Mononuclear cell (primary cell): ENCODE results near the gene ASCL2. TPM values are rescaled to one million over a fixed set of nuclear protein-coding genes. Genes with fewer than 3 reads are reported as not detected.

Source experiments
- H3K27me3 ChIP-seq: 2 replicates; pipeline ENCODE4 v1.6.0; 2011; ENCODE audit warnings: low read length, control low read depth; ENCODE audit not compliant: insufficient read depth
- H3K4me1 ChIP-seq: 2 replicates; pipeline ENCODE4 v1.5.1; 2011; ENCODE audit warnings: mild to moderate bottlenecking, low read length, control low read depth; ENCODE audit not compliant: insufficient read depth
- H3K4me3 ChIP-seq: 2 replicates; pipeline ENCODE4 v1.5.1; 2011; ENCODE audit warnings: mild to moderate bottlenecking, low read length, moderate library complexity
- H3K9me3 ChIP-seq: 2 replicates; pipeline ENCODE4 v1.5.1; 2011; ENCODE audit warnings: low read depth, mild to moderate bottlenecking, control low read depth, low read length
- total RNA-seq: library from RNA; depleted of rRNA; stranded (reverse); fragments of >200 nt; gene quantifications from one replicate; pipeline ENCODE4 v1.2.3, GENCODE V29; 2012

ASCL2 gene
- total RNA-seq, 1 donor = 2.3 TPM

- H3K4me1 ChIP-seq = peaks cover 25% of the 10 kb centered on the region
- no peak overlapping the region for H3K4me3 ChIP-seq
- peaks cover 6% of the 10 kb centered on the region for H3K27me3 ChIP-seq
- no peaks in the 10 kb centered on the region for H3K9me3 ChIP-seq
These were observed 2.5 kb upstream of the ASCL2 start for GRCh38 chr11:2272946-2273280.

DNA sequence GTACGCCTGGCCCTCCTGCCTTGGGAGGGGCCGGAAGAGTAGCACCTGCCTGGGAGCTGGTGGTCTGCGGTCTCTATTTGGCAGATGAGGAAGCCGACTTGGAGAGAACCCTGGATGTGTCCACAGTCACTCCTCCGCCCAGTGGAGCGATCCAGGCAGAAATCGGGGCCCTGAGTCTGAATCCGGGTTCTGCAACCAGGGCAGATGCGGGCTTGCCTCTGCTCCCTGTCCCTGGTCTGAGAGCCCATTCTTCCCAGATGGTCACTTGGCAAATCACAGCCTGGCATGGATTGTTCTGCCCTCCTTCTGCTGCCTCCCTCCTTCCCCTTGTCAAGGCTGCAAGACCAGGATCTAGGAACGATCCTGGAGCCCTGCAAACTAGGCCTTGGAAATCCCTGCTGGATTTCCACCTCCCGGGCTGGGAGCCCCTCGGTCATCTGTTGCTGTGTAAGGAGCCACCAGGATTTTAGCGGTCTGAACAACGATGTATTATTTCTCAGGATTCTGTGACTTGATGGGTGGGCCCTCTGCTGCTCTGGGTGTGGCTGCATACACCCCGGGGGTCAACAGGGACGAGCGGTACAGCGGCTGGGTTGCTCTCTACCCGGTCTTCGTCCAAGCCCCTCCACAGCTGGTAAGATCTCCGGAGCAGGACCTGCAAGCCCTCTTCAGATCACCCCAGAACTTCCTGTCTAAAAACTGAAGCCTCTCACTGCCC lies 2.0 kb upstream of the ASCL2 start:
- Histone ChIP-seq H3K27me3 (peaks cover 6% of the 10 kb centered on the region), H3K4me3 (no peak overlapping the region), H3K9me3 (no peaks in the 10 kb centered on the region), H3K4me1 (peaks cover 29% of the 10 kb centered on the region)

GRCh38 chr11:2271327-2272227 lies 1.2 kb upstream of the ASCL2 start:
- Histone ChIP-seq H3K4me1 (peaks cover 37% of the 10 kb centered on the region), H3K9me3 (no peaks in the 10 kb centered on the region), H3K27me3 (peaks cover 6% of the 10 kb centered on the region), H3K4me3 (no peak overlapping the region)

DNA sequence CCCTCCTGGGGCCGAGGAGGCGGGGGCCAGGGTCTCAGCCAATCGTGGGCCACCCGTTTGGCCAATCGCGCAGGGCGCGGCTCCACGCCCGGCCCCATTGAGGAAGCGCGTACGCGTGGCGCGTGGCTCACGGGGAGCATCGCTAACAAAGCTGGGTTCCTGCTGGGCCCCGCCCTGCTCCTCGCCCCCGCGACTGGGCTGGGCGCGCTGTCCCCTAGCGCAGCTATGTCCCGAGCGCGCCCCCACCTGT lies 614 bp upstream of the ASCL2 start:
- no peaks in the 10 kb centered on the region for H3K9me3 ChIP-seq
- no peak overlapping the region for H3K4me3 ChIP-seq
- H3K4me1 ChIP-seq = peaks cover 43% of the 10 kb centered on the region
- H3K27me3 ChIP-seq = peaks cover 6% of the 10 kb centered on the region

DNA sequence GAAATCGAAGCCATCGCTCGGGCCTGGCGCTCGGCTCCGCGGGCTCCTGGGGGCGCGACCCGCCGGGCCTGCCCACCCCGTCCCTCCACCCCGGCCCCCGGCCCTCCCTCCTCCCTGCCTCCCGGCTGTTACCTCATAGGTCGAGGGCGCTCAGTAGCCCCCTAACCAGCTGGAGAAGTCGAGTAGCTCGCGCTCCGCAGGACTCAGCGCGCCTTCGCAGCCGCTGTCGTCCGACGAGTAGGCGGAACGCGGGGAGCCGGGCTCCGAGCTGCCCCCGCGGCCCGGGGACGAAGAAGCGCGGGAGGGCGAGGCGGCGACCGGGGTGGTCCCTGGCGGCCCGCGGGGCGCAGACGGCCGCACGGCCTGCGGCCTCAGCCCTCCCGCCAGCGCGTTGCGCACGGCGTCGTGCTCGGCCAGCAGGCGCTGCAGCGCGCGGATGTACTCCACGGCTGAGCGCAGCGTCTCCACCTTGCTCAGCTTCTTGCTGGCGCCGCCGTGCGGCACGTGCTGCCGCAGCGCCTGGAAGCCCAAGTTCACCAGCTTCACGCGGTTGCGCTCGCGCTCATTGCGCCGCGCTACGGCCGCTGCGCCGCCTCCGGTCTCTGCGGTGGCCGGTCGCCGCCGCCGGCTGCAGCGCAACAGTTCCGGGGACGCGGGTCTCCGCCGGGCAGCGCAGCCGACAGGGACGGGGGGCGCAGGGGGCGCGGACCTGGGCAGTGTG lies 627 bp downstream of the ASCL2 start:
- H3K27me3 ChIP-seq = peaks cover 6% of the 10 kb centered on the region
- no peaks in the 10 kb centered on the region for H3K9me3 ChIP-seq
- H3K4me1 ChIP-seq = peaks cover 55% of the 10 kb centered on the region
- H3K4me3 ChIP-seq = peak overlapping the region; percentile 43

DNA sequence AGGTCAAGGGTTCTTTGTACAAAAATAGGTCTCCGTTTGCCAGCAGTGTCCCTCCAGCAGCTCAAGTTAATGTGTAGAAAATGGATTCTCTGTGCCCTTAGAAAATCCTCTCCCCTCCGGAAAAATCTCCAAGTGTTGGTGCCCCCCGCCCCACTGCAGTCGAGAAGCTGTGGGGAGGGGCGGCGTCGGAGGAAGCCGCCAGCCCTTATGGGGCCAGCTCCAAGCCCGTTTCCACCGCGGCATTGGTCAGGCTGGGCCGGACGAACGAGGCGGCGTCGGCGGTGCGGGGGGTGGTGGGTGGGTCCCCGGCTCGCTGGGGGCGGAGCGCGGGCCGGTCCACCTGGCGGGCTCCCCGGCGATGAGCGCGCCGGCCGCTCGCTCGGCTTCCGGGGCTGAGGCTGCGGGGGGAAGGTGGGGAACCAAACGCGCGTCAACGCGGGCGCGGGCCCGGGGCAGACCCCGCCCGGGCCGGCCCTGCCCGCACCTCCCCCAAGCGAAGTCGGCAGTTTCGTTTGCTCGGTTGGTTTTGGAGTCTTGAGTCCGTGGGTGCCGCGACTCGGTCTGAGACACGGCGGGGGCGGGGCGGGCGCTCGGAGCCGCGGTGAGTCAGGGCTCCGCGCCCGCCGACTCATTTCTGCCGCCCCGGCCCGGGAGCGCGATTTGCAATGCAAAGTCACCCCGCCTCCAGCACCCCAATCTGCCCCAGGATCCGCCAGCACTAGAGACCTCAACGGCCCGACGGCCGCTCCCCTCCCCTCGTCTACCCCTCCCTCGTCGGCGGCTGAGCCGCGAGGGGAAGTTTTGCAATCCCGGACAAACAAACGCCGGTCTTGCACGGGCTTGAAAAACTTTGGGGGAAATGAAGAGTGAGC lies 1.4 kb downstream of the ASCL2 start:
- H3K9me3 ChIP-seq = no peaks in the 10 kb centered on the region
- peaks cover 57% of the 10 kb centered on the region for H3K4me1 ChIP-seq
- H3K4me3 ChIP-seq = peak overlapping the region; percentile 43
- peaks cover 6% of the 10 kb centered on the region for H3K27me3 ChIP-seq

GRCh38 chr11:2267851-2268728 lies 2.3 kb downstream of the ASCL2 start:
- H3K4me3 ChIP-seq = peak overlapping the region; percentile 43
- H3K4me1 ChIP-seq = peaks cover 57% of the 10 kb centered on the region
- peaks cover 6% of the 10 kb centered on the region for H3K27me3 ChIP-seq
- H3K9me3 ChIP-seq = no peaks in the 10 kb centered on the region

DNA sequence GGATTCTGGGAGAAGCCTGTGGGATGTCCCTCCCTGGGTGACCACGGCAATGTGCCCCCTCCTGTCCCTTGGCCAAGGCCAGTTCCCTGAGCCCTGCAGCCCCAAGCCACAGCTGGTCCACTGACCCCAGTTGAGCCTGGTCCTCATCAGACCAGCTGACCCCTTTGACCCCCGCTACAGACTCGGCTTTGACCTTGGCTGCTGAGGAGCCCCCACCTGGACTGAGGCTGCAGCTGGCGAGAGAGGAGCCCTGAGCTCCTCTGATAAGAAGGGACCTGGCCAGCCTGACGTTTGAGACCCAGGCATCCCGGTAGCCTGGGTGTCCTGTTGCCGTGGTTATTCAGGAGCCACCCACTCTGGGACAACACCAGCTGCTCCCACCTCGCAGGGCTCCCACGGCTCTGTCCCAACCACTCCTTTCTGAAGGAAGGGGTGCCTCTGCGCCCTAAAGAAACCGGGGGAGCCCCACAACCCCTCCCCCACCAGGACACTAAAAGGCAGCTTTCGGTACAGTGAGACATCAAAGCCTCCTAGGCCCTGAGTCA lies 3.0 kb downstream of the ASCL2 start:
- Histone ChIP-seq H3K9me3 (no peaks in the 10 kb centered on the region), H3K4me1 (peaks cover 57% of the 10 kb centered on the region), H3K27me3 (peaks cover 6% of the 10 kb centered on the region), H3K4me3 (no peak overlapping the region)

GRCh38 chr11:2266586-2267305 lies 3.6 kb downstream of the ASCL2 start:
- H3K9me3 ChIP-seq = no peaks in the 10 kb centered on the region
- H3K27me3 ChIP-seq = peaks cover 4% of the 10 kb centered on the region
- H3K4me3 ChIP-seq = no peak overlapping the region
- peaks cover 57% of the 10 kb centered on the region for H3K4me1 ChIP-seq

DNA sequence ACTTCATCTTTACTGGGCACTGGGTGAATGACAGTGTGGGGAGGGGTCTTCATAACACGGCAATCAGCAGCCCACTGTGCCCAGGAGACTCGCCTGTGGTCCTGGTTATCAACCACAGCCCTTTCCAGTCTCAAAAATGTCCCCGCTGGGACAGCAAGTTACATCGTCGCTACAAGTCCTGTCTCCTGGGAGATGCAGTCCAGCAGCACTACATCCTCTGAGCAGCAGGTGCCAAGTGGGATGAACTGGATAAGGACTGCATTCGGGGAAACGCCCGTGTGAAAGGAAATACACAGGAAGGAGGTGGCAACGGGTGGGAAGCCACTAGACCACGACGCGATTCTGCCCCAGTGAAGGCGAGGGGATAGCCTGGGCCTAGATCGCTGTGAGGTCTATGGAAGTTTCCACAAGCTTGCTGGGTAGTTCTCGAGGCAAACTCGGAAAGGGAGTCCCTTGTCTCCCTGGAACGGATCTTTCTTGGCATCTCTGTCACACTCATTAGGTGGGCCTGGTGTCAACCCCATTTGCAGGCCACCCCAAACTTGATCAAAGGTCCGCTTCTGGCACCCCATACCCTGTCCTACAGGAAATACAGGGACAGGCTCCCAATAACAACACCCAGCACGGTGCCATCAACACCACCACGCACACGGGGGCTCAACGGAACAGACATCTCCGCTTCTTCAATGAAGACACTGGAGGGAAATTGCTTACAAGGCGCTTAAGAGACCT lies 4.4 kb downstream of the ASCL2 start:
- no peaks in the 10 kb centered on the region for H3K9me3 ChIP-seq
- no peaks in the 10 kb centered on the region for H3K27me3 ChIP-seq
- peaks cover 55% of the 10 kb centered on the region for H3K4me1 ChIP-seq
- no peak overlapping the region for H3K4me3 ChIP-seq

DNA sequence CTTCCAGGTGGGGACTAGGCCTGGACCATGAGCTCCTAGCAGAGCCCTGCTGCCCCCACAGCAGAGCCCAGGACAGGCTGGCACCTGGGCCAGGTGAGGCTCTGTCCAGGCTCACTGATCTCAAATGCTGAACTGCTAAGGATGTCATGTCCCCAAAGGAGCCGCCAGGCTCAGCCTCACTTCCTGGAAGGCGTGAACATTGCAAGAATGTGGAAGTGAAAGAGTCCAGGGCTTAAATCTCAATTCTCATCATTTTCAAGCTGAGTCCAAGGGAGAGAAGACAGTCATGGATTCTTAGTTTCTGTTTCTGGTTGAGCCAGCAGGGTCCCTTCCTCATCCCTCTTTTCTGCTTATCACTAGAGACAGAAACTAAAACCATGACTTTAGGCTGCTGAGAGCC lies 5.0 kb downstream of the ASCL2 start:
- Histone ChIP-seq H3K4me1 (peaks cover 49% of the 10 kb centered on the region), H3K27me3 (no peaks in the 10 kb centered on the region), H3K4me3 (no peak overlapping the region), H3K9me3 (no peaks in the 10 kb centered on the region)

DNA sequence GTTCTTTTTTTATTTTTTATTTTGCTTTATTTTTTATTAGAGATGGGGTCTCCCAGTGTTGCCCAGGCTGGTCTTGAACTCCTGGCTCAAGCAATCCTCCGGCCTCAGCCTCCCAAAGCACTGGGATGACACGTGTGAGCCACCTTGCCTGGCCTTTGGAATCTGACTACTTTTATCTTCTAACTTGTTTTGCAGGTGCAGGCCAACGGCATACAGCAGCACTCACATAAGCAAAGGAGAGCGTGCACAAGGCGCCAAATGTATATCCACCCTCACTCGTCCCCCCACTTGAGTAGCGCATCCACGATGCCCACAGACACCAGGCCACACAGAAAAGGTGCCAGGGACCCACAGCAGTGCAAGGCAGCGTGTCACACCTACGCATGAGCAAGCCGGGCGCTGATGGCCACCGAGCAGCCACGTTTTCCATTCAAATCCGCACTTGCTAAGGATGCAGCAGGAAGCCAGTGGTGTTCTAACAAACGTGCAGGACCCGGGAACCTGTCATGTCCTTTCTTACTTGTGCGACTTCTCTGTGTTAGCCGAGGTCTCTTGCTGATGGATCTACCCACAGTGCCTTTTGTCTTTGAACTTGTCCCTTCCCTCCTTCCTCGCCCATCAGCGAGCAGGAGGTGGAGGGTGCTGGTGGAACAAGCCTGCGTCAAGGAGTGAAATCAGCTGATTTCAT lies 5.9 kb downstream of the ASCL2 start:
- H3K4me3 ChIP-seq = no peak overlapping the region
- H3K4me1 ChIP-seq = peaks cover 41% of the 10 kb centered on the region

More for the DNA sequence above, 5.9 kb downstream of the ASCL2 start:
- Histone ChIP-seq H3K9me3 (no peaks in the 10 kb centered on the region), H3K27me3 (no peaks in the 10 kb centered on the region)
